ENCODE results near the gene SRC. TPM values are rescaled to one million over a fixed set of nuclear protein-coding genes. Genes with fewer than 3 reads are reported as not detected.

The SRC gene
- total RNA-seq, 4 donors from 2014 or later = 17.1 to 23.7 (median 17.8) TPM

DNA sequence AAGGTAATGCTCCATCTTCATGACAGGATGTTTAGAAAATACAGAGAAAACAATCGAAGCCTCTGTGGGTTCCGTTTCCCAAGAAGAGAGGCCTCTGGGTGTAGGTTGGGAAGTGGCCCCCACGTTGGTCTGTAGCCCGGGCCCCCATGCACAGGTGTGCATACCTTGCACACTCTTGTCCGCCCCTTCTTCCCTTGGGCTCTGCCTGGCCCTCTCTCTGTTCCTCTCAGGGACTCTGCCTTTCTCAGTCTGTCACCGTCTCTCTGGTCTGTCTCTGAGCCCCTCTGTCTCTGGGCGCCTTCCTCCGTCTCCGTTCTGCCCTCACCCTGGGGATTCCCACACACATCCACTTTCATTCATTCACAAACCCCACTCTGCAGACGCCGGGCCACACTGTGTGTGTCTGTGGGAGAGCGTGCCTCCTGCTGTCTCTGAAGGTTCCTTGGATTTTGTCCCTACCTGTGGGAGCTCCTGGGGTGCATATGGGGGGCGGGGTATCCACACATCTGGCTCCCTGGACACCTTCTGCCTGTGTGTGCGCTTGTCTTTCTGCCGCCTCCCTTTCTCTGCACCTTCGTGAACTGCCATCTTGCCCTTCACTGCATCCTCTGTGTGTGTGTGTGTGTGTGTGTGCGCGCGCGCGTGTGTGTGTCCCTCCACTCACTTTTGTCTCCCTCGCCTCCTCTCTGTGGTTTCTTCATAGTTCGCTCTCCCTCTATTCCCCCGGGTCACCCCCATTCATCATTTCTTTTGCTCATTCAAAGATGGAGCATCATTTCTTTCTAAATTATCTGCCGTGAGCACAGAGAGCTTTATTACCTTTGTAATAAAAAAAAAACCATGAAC, 75.3 kb downstream of the SRC start:
- Histone ChIP-seq H3K9me3 (no peaks in the 10 kb centered on the region), H3K36me3 (no peaks in the 10 kb centered on the region), H3K27me3 (no peaks in the 10 kb centered on the region), H3K4me3 (replicated peaks in 1 of 3) (no peak overlapping the region), H3K27ac (no peak overlapping the region), H3K4me1 (no peaks in the 10 kb centered on the region)
- no peak for DNase-seq
- TF ChIP-seq CTCF (IDR thresholded peaks at IDR 0.05) = no peak
- intact Hi-C loops (cut with DNase I) = no loop called here
- WGBS, 2 donors = 71 to 72% methylated on average over 25 of the region's 25 CpGs

- Histone ChIP-seq H3K36me3 (no peaks in the 10 kb centered on the region), H3K4me3 (replicated peaks in 1 of 3) (no peak overlapping the region), H3K9me3 (no peaks in the 10 kb centered on the region), H3K27me3 (no peaks in the 10 kb centered on the region), H3K4me1 (no peaks in the 10 kb centered on the region), H3K27ac (no peak overlapping the region)
- intact Hi-C loops (cut with DNase I) = no loop called here
- DNase-seq = no peak
- 16 to 19% methylated on average over 6 of the region's 6 CpGs for WGBS, 2 donors
- no peak for TF ChIP-seq POLR2A (IDR thresholded peaks at IDR 0.05)
- TF ChIP-seq CTCF (IDR thresholded peaks at IDR 0.05) = no peak
These were observed 76.0 kb downstream of the SRC start for GRCh38 chr20:37421988-37422387.

- H3K4me1 ChIP-seq = no peaks in the 10 kb centered on the region
- intact Hi-C loops (cut with DNase I) = no loop called here
- TF ChIP-seq CTCF (IDR thresholded peaks at IDR 0.05) (no peak), POLR2A (IDR thresholded peaks at IDR 0.05) (no peak)
- H3K36me3 ChIP-seq = no peaks in the 10 kb centered on the region
- no peaks in the 10 kb centered on the region for H3K9me3 ChIP-seq
- no peaks in the 10 kb centered on the region for H3K27me3 ChIP-seq
- 42 to 47% methylated on average over 10 to 11 of the region's 11 CpGs for WGBS, 2 donors
- H3K27ac ChIP-seq = no peak overlapping the region
- DNase-seq = no peak
- H3K4me3 ChIP-seq (replicated peaks in 1 of 3) = no peak overlapping the region
These were observed 76.9 kb downstream of the SRC start for GRCh38 chr20:37422791-37423286.

- Histone ChIP-seq H3K9me3 (no peaks in the 10 kb centered on the region), H3K27ac (no peak overlapping the region), H3K4me1 (no peaks in the 10 kb centered on the region), H3K36me3 (no peaks in the 10 kb centered on the region), H3K27me3 (no peaks in the 10 kb centered on the region), H3K4me3 (replicated peaks in 1 of 3) (no peak overlapping the region)
- WGBS, 2 donors = 87 to 88% methylated on average over 8 to 10 of the region's 10 CpGs
- no peak for DNase-seq
- intact Hi-C loops (cut with DNase I) = no loop called here
- TF ChIP-seq POLR2A (IDR thresholded peaks at IDR 0.05) (no peak), CTCF (IDR thresholded peaks at IDR 0.05) (no peak)
These were observed 77.6 kb downstream of the SRC start for GRCh38 chr20:37423545-37423944.

DNA sequence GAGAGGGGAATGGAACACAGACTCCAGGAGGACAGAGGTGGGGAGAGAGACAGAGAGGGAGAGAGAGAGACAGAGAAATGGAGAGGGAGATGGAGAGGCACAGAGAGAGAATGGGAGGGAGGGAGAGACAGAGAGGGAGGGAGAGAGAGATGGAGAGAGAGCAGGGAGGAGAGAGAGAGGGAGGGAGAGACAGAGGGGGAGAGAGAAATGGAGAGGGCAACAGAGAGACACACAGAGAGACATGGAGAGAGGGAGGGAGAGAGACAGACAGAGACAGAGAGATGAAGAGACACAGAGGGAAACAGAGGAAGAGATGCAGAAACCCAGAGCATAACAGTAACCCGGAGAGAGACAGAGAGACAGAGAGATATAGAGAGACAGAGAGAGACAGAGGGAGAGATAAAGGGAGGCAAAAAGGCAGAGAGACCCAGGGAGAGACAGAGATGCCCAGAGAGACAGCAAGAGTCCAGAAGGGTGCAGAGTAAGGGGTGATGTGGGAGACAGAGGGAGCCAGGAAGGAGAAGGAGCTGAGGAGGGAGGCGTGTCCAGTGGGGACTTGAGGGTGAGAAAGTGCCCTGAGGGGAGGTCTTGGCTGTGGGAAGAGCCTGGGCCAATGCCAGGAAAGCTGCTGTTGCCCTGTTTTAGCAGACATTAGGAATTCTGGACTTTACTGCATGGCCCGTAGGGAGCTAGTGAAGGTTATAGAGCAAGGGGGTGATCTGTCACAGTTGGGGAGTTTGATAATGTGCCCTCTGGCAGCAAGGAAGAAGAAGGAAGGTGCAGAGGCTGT, 78.3 kb downstream of the SRC start:
- WGBS, 2 donors = 71 to 79% methylated on average over 3 of the region's 3 CpGs
- Histone ChIP-seq H3K9me3 (no peaks in the 10 kb centered on the region), H3K27me3 (no peaks in the 10 kb centered on the region), H3K4me3 (replicated peaks in 1 of 3) (no peak overlapping the region), H3K36me3 (no peaks in the 10 kb centered on the region), H3K4me1 (no peaks in the 10 kb centered on the region), H3K27ac (no peak overlapping the region)
- intact Hi-C loops (cut with DNase I) = no loop called here
- no peak for TF ChIP-seq POLR2A (IDR thresholded peaks at IDR 0.05)
- no peak for TF ChIP-seq CTCF (IDR thresholded peaks at IDR 0.05)
- DNase-seq = no peak

Measured in thyroid gland (tissue), 4 donors.